DOHH2 (cell line): ENCODE measurements around the gene LOXHD1.

Experiments used
- H3F3A ChIP-seq: fragments of 200-600 bp; sonication (generic), shearing (Covaris generic); 2 replicates; pipeline ENCODE4 v1.6.0; 2016; ENCODE audit warnings: antibody characterized with exemption, mild to moderate bottlenecking; ENCODE audit not compliant: control insufficient read depth, insufficient read depth
- H3K27ac ChIP-seq: fragments of 200-600 bp; sonication (generic); 2 replicates; pipeline ENCODE4 v1.5.1; 2014; ENCODE audit warnings: low read depth, mild to moderate bottlenecking, low read length, moderate library complexity
- H3K27me3 ChIP-seq: fragments of 200-600 bp; sonication (generic); 2 replicates; pipeline ENCODE4 v1.6.1; 2014; ENCODE audit warnings: mild to moderate bottlenecking, low read length, mixed read lengths; ENCODE audit not compliant: control insufficient read depth
- H3K36me3 ChIP-seq: fragments of 200-600 bp; sonication (generic); 2 replicates; pipeline ENCODE4 v1.6.1; 2014; ENCODE audit warnings: mild to moderate bottlenecking, low read length, moderate library complexity, mixed read lengths; ENCODE audit not compliant: control insufficient read depth
- H3K4me1 ChIP-seq: fragments of 200-600 bp; sonication (generic); 2 replicates; pipeline ENCODE4 v1.6.1; 2014; ENCODE audit warnings: mild to moderate bottlenecking, low read length, mixed read lengths; ENCODE audit not compliant: control insufficient read depth
- H3K4me2 ChIP-seq: fragments of 200-600 bp; sonication (generic); 2 replicates; pipeline ENCODE4 v1.6.0; 2014; ENCODE audit warnings: mild to moderate bottlenecking, low read length, moderate library complexity
- H3K4me3 ChIP-seq: fragments of 200-600 bp; sonication (generic); 2 replicates; pipeline ENCODE4 v1.5.1; 2014; ENCODE audit warnings: mild to moderate bottlenecking, low read length, mixed read lengths
- H3K79me2 ChIP-seq: fragments of 200-600 bp; sonication (generic); 2 replicates; pipeline ENCODE4 v1.6.1; 2014; ENCODE audit warnings: mild to moderate bottlenecking, low read length, mixed read lengths; ENCODE audit not compliant: control insufficient read depth
- H3K9me2 ChIP-seq: fragments of 200-600 bp; sonication (generic); replicated peaks from 2 replicates; pipeline ENCODE4 v1.6.1; 2014; ENCODE audit warnings: mild to moderate bottlenecking, low read length, mixed read lengths; ENCODE audit not compliant: control insufficient read depth
- H3K9me3 ChIP-seq: fragments of 200-600 bp; sonication (generic); 2 replicates; pipeline ENCODE4 v1.6.1; 2014; ENCODE audit warnings: antibody characterized with exemption, low read length, mixed read lengths; ENCODE audit not compliant: control insufficient read depth, insufficient read depth
- H4K20me1 ChIP-seq: fragments of 200-600 bp; sonication (generic); 2 replicates; pipeline ENCODE4 v1.6.0; 2014; ENCODE audit warnings: low read depth, mild to moderate bottlenecking, antibody characterized with exemption, low read length, moderate library complexity; ENCODE audit not compliant: control insufficient read depth, insufficient read depth
- EZH2phosphoT487 ChIP-seq: fragments of 200-600 bp; sonication (generic); IDR thresholded peaks from 2 replicates; pipeline ENCODE4 v1.6.1; 2017; ENCODE audit warnings: borderline replicate concordance, mild to moderate bottlenecking, antibody characterized with exemption, low read length, moderate library complexity, mixed read lengths
- TF ChIP-seq, protein P1 (sequence below): fragments of 200-600 bp; sonication (generic); IDR thresholded peaks from one replicate; pipeline ENCODE4 v1.5.1; 2014; ENCODE audit warnings: antibody characterized with exemption, mild to moderate bottlenecking, low read depth, low read length; ENCODE audit not compliant: poor library complexity, severe bottlenecking

Gene LOXHD1

DNA sequence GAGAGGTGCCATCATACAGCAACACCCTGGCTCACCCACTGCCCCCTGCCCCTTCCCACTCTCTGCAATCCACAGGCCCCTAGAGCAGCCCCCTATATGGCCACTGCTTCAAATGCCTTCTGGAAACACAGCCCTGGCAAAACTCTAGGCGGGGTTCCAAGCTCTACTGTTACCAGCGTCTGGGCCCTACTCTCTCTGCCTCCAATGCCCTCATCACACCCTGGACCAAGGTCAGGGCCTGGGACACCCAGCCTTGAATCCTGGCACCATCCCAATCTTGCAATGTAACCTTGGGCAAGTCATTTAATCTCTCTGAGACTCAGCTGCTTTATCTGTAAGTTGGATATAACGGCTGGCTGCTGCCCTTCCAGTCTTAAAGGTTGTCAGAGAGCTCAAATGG, 39.2 kb upstream of the LOXHD1 start:
- H3K9me2 ChIP-seq: no peaks in the 10 kb centered on the region
- no peaks in the 10 kb centered on the region for H3K79me2 ChIP-seq
- H3K4me1 ChIP-seq: no peaks in the 10 kb centered on the region
- TF ChIP-seq, protein P1, sequence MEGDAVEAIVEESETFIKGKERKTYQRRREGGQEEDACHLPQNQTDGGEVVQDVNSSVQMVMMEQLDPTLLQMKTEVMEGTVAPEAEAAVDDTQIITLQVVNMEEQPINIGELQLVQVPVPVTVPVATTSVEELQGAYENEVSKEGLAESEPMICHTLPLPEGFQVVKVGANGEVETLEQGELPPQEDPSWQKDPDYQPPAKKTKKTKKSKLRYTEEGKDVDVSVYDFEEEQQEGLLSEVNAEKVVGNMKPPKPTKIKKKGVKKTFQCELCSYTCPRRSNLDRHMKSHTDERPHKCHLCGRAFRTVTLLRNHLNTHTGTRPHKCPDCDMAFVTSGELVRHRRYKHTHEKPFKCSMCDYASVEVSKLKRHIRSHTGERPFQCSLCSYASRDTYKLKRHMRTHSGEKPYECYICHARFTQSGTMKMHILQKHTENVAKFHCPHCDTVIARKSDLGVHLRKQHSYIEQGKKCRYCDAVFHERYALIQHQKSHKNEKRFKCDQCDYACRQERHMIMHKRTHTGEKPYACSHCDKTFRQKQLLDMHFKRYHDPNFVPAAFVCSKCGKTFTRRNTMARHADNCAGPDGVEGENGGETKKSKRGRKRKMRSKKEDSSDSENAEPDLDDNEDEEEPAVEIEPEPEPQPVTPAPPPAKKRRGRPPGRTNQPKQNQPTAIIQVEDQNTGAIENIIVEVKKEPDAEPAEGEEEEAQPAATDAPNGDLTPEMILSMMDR: no peak
- TF ChIP-seq EZH2phosphoT487: no peak
- H4K20me1 ChIP-seq: no peaks in the 10 kb centered on the region
- no peaks in the 10 kb centered on the region for H3F3A ChIP-seq
- no peaks in the 10 kb centered on the region for H3K9me3 ChIP-seq
- no peak overlapping the region for H3K4me3 ChIP-seq
- H3K36me3 ChIP-seq: no peaks in the 10 kb centered on the region
- peaks cover 3% of the 10 kb centered on the region; the same call in 1 of the 2 replicates for H3K27me3 ChIP-seq
- H3K27ac ChIP-seq: no peak overlapping the region
- no peak overlapping the region for H3K4me2 ChIP-seq

DNA sequence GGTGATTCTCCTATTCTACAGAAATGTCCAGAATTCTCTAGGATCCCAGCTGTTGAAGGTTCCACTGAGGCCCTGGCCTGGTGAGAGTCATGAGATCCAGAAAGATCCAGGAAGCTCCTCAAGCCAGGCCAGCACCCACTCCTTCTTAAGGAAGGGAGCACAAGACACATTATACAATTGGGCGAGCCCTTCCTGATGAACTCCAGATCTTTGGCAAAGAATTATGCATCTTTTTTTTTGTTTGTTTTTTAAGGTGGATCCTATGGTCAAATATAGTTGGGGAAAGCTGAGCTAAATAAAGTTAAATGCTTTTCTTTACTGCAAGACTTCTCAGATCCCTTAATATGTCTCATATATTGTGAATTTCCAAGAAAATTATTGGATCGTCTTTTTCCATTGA, 37.0 kb upstream of the LOXHD1 start:
- H3K27ac ChIP-seq: no peak overlapping the region
- no peaks in the 10 kb centered on the region for H4K20me1 ChIP-seq
- TF ChIP-seq, protein P1: no peak
- H3F3A ChIP-seq: no peaks in the 10 kb centered on the region
- H3K79me2 ChIP-seq: no peaks in the 10 kb centered on the region
- H3K4me2 ChIP-seq: no peak overlapping the region
- H3K4me3 ChIP-seq: no peak overlapping the region
- peaks cover 3% of the 10 kb centered on the region; the same call in 1 of the 2 replicates for H3K27me3 ChIP-seq
- no peaks in the 10 kb centered on the region for H3K9me3 ChIP-seq
- H3K9me2 ChIP-seq: no peaks in the 10 kb centered on the region
- no peaks in the 10 kb centered on the region for H3K36me3 ChIP-seq
- no peaks in the 10 kb centered on the region for H3K4me1 ChIP-seq

DNA sequence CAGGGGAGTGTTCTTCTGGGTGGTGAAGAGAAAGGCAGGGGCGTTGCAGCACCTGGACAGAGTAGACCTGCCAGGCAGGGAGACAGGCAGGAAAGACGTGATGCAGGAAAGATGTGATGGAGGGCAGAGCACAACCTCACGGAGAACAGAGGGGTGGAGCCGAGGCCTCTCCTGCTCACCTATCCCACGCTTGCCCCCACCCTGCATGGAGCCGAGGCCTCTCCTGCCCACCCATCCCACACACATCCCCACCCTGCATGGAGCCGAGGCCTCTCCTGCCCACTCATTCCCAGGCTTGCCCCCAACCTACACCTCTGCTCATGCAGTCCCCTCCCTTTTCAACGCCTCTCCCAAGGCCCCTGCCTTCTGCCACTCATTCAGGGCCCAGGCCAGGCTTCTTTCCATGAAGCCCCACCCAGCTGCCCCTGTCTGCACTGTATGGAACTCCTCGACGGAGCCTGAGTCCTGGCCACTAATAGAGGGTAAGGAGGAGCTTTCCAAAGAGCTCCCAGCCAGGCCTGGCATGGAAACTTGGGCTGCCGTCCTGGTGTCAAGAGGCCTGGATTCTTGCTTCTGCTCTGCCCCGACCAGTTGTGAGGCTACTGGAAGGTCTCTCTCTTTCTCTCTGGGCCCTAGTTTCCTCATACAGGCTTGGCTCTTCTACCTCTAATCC, 32.0 kb upstream of the LOXHD1 start:
- H3K4me2 ChIP-seq: no peak overlapping the region
- H3K4me3 ChIP-seq: no peak overlapping the region
- H3K4me1 ChIP-seq: no peaks in the 10 kb centered on the region
- no peaks in the 10 kb centered on the region for H3K9me2 ChIP-seq
- no peaks in the 10 kb centered on the region for H3K36me3 ChIP-seq
- H3K9me3 ChIP-seq: no peaks in the 10 kb centered on the region
- H3K79me2 ChIP-seq: no peaks in the 10 kb centered on the region
- H4K20me1 ChIP-seq: no peaks in the 10 kb centered on the region
- H3K27me3 ChIP-seq: no peaks in the 10 kb centered on the region
- H3F3A ChIP-seq: no peaks in the 10 kb centered on the region
- no peak overlapping the region for H3K27ac ChIP-seq
- no peak for TF ChIP-seq EZH2phosphoT487
- TF ChIP-seq, protein P1: no peak
